Activated B cell treated with CpG ODN at 0.5 μM for 24 hours (primary cell): ENCODE data around the gene TBC1D8. TPM values are rescaled to one million over a fixed set of nuclear protein-coding genes. Genes with fewer than 3 reads are reported as not detected.

Source experiments
- ATAC-seq: fragments of 200-7000 bp; cut with Tn5 transposase; one replicate; pipeline ENCODE4 v1.10.0; 2021; ENCODE audit warnings: low read depth, mild to moderate bottlenecking, moderate library complexity
- CTCF ChIA-PET: fragments of 350-600 bp; sonication (Branson Sonifier 250); formaldehyde crosslinking; loops from one replicate; lab custom pipeline; 2021; ENCODE audit warnings: antibody characterized with exemption; lab: Charles Lee
- POLR2A ChIA-PET: fragments of 350-600 bp; sonication (Branson Sonifier 250); formaldehyde crosslinking; loops from one replicate; lab custom pipeline; 2021; ENCODE audit warnings: antibody characterized with exemption; lab: Charles Lee
- DNase-seq: peaks from one replicate; pipeline ENCODE4 v3.0.0; 2022
- H3K27ac Mint-ChIP-seq: one replicate; pipeline ENCODE4 v1.8.0; 2020; ENCODE audit warnings: mixed read lengths
- H3K27me3 Mint-ChIP-seq: one replicate; pipeline ENCODE4 v1.8.0; 2021; ENCODE audit warnings: mixed read lengths
- H3K36me3 Mint-ChIP-seq: one replicate; pipeline ENCODE4 v1.8.0; 2021; ENCODE audit warnings: low read depth, mixed read lengths
- H3K4me1 Mint-ChIP-seq: one replicate; pipeline ENCODE4 v1.8.0; 2021; ENCODE audit warnings: mixed read lengths
- H3K4me3 Mint-ChIP-seq: one replicate; pipeline ENCODE4 v1.8.0; 2020; ENCODE audit warnings: mild to moderate bottlenecking, mixed read lengths
- H3K9me3 Mint-ChIP-seq: one replicate; pipeline ENCODE4 v1.8.0; 2020; ENCODE audit warnings: mixed read lengths
- intact Hi-C: fragments of 100-400 bp; cut with micrococcal nuclease; formaldehyde crosslinking; loops from one replicate; pipeline ENCODE4 v1.15.1; 2024
- total RNA-seq: library from RNA; stranded (reverse); gene quantifications from 2 replicates; pipeline ENCODE4 v1.2.3, GENCODE V29; 2022
- TF ChIP-seq, protein P1 (sequence below): fragments of 200-600 bp; IDR thresholded peaks from one replicate; pipeline ENCODE4 v1.8.0; 2022; ENCODE audit warnings: antibody characterized with exemption, mild to moderate bottlenecking

Gene TBC1D8
- total RNA-seq, 1 donor from 2014 or later = 4.7 TPM

DNA sequence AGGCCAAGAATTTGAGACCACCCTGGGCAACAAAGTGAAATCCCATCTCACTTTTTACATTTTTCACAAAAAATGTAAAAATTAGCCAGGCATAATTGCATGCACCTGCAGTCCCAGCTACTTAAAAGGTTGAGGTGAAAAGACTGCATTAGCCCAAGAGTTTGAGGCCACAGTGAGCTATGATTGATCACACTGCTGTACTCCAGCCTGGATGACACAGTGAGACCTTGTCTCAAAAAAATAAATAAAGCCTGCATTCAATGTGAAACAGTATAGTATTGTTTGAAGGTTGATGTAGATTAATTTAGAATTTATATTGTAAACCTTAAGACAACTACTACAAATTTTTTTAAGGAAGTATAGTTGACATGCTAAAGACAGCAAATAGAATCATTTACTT is 53.5 kb downstream of the TBC1D8 start:
- CTCF ChIA-PET = no interaction called here
- POLR2A ChIA-PET = no interaction called here
- no peaks in the 10 kb centered on the region for H3K4me1 Mint-ChIP-seq

DNA sequence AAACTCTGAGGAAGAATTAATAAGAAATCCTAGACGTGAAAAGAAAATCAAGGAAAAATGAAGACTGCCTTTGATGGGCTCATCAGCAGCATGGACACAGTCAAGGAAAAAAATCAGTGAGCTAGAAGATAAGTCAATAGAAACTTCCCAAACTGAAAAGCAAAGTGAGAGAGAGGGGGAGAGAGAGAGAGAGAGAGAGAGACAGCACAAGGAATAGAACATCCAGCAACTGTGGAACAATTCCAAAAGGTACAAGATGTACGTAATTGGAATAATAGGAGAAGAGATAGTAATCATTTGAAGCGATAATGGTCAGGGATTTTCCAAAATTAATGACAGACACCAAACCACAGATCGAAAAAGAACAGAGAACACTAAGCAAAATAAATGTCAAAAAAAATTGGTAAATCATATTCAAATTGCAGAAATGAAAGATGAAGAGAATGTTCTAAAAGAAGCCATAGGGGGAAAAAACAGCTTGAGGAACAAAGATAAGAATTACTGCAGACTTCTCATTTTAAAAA is 54.5 kb downstream of the TBC1D8 start:
- CTCF ChIA-PET = no interaction called here
- no peaks in the 10 kb centered on the region for H3K36me3 Mint-ChIP-seq
- H3K27ac Mint-ChIP-seq = no peak overlapping the region
- ATAC-seq = no peak
- peaks cover 28% of the 10 kb centered on the region for H3K27me3 Mint-ChIP-seq
- intact Hi-C loops = no loop called here
- H3K4me3 Mint-ChIP-seq = no peak overlapping the region
- no peaks in the 10 kb centered on the region for H3K4me1 Mint-ChIP-seq
- POLR2A ChIA-PET = interaction anchor here (0.9 kb wide), 1 partner anchor 54 kb away, joined by 5 read pairs; no protein-coding TSS in a partner anchor
- DNase-seq = no peak
- H3K9me3 Mint-ChIP-seq = peaks cover 19% of the 10 kb centered on the region
- TF ChIP-seq, protein P1, sequence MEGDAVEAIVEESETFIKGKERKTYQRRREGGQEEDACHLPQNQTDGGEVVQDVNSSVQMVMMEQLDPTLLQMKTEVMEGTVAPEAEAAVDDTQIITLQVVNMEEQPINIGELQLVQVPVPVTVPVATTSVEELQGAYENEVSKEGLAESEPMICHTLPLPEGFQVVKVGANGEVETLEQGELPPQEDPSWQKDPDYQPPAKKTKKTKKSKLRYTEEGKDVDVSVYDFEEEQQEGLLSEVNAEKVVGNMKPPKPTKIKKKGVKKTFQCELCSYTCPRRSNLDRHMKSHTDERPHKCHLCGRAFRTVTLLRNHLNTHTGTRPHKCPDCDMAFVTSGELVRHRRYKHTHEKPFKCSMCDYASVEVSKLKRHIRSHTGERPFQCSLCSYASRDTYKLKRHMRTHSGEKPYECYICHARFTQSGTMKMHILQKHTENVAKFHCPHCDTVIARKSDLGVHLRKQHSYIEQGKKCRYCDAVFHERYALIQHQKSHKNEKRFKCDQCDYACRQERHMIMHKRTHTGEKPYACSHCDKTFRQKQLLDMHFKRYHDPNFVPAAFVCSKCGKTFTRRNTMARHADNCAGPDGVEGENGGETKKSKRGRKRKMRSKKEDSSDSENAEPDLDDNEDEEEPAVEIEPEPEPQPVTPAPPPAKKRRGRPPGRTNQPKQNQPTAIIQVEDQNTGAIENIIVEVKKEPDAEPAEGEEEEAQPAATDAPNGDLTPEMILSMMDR = no peak

More for the DNA sequence above, 53.5 kb downstream of the TBC1D8 start:
- no peak for DNase-seq
- intact Hi-C loops = no loop called here
- TF ChIP-seq, protein P1 = no peak
- Mint-ChIP-seq H3K27me3 (peaks cover 28% of the 10 kb centered on the region), H3K4me3 (no peak overlapping the region), H3K36me3 (no peaks in the 10 kb centered on the region), H3K9me3 (peaks cover 23% of the 10 kb centered on the region), H3K27ac (no peak overlapping the region)
- no peak for ATAC-seq

DNA sequence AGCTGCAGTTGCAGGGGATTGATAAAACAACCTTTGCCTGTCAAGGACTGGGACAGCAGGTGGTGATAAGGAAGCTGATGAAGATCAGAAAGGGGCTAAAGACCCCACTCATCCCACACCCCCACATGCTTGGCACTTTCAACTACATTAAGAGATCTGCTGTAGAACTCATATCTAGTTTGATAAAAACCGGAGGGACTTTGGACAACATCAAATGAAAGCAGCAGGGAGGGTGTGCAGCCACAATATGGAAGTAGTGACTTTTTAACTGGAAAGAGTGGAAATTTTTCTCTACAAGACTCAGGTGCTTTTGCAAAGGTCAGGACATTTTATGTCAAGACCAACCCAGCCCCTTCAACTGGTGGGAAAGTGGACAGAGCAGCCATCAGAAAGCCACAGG is 56.8 kb downstream of the TBC1D8 start:
- TF ChIP-seq, protein P1 = no peak
- ChIA-PET CTCF (no interaction called here), POLR2A (no interaction called here)
- Mint-ChIP-seq H3K4me1 (peaks cover 8% of the 10 kb centered on the region), H3K27me3 (peaks cover 23% of the 10 kb centered on the region), H3K9me3 (peaks cover 6% of the 10 kb centered on the region), H3K27ac (no peak overlapping the region), H3K4me3 (no peak overlapping the region), H3K36me3 (no peaks in the 10 kb centered on the region)
- no peak for ATAC-seq
- intact Hi-C loops = no loop called here
- DNase-seq = no peak

DNA sequence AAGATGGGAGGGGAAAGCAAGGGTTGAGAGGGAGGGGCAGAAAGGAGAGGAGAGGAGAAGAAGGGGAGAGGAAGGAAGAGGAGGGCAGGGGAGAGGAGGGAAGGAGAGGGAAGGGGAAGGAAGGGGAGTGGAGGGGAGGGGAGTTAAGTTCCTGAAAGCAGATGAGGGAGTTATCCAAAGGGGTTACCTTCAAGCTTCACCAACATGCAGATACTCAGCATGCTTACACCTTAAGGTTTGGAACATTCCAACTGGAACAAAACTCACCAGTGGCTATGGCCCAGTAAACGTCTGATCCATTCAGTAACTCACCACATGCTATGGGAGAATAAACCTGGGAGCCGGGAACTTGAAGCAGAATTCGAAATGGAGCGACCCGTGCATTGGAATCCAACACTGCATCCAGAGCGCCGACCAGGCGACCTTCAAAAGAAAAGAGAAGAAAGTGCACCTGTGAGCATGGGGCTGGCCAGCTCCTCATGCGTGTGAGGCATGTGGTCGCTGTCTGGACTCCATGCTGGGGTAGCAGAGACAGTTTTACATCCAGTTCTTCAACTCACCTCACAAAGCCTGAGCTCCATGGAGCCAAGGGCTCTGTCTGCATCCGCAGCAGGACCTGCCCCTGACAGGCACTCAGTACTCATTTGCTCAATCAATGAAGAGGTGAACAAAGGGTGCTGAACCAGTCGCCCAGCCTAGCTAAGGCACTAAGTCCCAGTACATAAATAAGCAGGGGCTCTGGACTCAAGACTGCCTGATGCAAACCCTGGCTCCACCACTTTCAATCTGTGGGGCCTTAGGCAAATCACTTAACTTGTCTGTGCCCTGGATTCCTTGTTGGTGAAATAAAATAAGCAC is 61.0 kb downstream of the TBC1D8 start:
- Mint-ChIP-seq H3K4me1 (peaks cover 9% of the 10 kb centered on the region), H3K27ac (no peak overlapping the region), H3K9me3 (no peaks in the 10 kb centered on the region), H3K27me3 (peaks cover 5% of the 10 kb centered on the region), H3K36me3 (no peaks in the 10 kb centered on the region), H3K4me3 (no peak overlapping the region)
- ChIA-PET CTCF (no interaction called here), POLR2A (no interaction called here)
- intact Hi-C loops = no loop called here
- no peak for DNase-seq
- peak; percentile 21 for ATAC-seq
- TF ChIP-seq, protein P1 = no peak

DNA sequence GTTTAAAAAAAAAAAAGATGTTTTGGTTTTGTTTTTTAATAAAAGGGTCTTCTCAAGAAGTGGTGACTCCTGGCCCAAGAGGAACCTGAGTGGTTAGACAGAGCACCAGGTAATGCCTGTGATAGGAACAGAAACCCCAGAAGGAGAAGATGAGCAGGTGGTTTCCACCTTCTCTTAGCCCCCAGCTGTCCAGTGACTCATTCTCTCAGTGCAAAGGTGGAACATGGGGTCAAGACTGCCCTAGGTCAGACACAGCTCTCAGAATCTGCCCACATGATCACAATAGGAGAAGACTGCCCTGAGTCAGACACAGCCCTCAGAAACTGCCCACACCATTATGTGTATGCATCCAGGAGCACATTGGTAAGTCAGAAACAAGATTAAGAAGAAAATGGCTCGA is 61.8 kb downstream of the TBC1D8 start:
- peak; percentile 61 for ATAC-seq
- Mint-ChIP-seq H3K4me3 (no peak overlapping the region), H3K4me1 (peaks cover 9% of the 10 kb centered on the region), H3K27ac (peak overlapping the region; percentile 71), H3K9me3 (no peaks in the 10 kb centered on the region), H3K36me3 (no peaks in the 10 kb centered on the region), H3K27me3 (peaks cover 5% of the 10 kb centered on the region)
- TF ChIP-seq, protein P1 = no peak
- no peak for DNase-seq
- POLR2A ChIA-PET = no interaction called here
- intact Hi-C loops = no loop called here
- CTCF ChIA-PET = no interaction called here
